ENCODE measurements around the gene SIRT4.

DNA sequence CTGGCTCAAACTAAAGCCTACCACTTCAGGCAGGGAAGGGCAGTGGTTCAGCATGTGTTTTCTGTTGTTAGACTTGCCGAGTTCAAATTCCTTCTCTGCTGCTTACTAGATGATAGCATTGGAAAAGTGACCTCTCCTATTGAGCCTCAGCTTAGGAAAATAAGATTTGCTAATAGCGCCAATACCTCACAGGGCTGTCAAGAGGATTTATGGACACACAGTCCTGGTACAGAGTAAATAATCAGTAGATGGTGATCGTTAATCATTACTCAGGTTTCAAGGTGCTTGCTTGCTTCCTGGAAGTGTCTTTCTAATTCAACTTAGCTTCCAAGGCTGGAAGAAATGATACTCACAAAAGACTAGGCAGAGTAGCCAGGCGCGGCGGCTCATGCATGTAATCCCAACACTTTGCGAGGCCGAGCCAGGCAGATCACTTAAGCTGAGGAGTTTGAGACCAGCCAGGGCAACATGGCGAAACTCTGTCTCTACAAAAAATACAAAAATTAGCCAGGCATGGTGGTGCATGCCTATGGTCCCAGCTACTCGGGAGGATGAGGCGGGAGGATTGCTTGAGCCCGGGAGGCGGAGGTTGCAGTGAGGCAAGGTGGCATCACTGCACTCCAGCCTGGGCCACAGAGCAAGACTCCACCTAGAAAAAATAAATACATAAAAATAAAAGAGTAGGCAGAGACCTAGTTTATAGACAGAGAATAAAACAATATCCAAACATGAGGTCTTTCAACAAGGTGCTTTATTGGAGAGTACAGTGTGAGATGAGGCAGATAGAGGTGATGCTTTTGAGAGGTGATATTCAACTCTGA lies 19.5 kb downstream of the SIRT4 start:
- TF ChIP-seq, protein P1, sequence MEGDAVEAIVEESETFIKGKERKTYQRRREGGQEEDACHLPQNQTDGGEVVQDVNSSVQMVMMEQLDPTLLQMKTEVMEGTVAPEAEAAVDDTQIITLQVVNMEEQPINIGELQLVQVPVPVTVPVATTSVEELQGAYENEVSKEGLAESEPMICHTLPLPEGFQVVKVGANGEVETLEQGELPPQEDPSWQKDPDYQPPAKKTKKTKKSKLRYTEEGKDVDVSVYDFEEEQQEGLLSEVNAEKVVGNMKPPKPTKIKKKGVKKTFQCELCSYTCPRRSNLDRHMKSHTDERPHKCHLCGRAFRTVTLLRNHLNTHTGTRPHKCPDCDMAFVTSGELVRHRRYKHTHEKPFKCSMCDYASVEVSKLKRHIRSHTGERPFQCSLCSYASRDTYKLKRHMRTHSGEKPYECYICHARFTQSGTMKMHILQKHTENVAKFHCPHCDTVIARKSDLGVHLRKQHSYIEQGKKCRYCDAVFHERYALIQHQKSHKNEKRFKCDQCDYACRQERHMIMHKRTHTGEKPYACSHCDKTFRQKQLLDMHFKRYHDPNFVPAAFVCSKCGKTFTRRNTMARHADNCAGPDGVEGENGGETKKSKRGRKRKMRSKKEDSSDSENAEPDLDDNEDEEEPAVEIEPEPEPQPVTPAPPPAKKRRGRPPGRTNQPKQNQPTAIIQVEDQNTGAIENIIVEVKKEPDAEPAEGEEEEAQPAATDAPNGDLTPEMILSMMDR (conservative IDR thresholded peaks at IDR 0.05; ENCODE audit: low read length), result no peak
- TF ChIP-seq EZH2phosphoT487 (IDR thresholded peaks at IDR 0.05; ENCODE audit: borderline replicate concordance), result no peak
